Esophagus squamous epithelium (tissue), 4 donors: ENCODE measurements around the gene TMEM218.

Experiments
- CTCF ChIP-seq, 6 experiments: fragments of 450-650 bp in 4 of 6; fragments of 200-600 bp in 2 of 6; sonication (generic) in 2 of 6; IDR thresholded peaks; one replicate each; pipeline ENCODE4 v1.5.1; 2016 to 2019; ENCODE audit warnings: antibody characterized with exemption in 6 of 6, mild to moderate bottlenecking in 4 of 6, moderate library complexity in 4 of 6
- POLR2A ChIP-seq, 4 donors: fragments of 450-650 bp; IDR thresholded peaks; one replicate each; pipeline ENCODE4 v1.6.1; 2017; ENCODE audit warnings: antibody characterized with exemption in 4 of 4, mild to moderate bottlenecking in 4 of 4, moderate library complexity in 3 of 4

DNA sequence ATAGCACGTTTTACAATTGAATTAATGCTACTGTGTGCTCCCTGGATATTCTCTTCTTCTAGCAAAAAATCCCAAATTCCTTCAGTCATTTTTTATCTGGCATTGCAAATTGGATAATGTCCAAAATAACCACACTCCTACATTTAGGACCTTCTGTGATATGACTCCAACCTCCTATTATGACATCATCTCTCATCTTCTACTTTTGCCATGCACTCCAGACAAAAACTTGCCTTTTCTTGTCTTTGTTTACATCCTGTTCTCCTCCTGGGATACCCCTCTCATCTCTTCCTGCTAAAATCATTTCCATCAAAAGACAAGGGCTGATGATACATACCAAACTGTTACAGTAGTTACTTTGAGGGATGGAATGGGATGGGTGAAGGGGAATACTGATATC is 20.6 kb upstream of the TMEM218 start:
- no peak for TF ChIP-seq CTCF (IDR thresholded peaks at IDR 0.05)
- TF ChIP-seq POLR2A (IDR thresholded peaks at IDR 0.05), result no peak
